ENCODE measurements around the gene RNH1.

- TF ChIP-seq CTCF (IDR thresholded peaks at IDR 0.05; ENCODE audit: low read depth, low read length) (no peak), POLR2A (IDR thresholded peaks at IDR 0.05; ENCODE audit: extremely low read depth, insufficient read length) (no peak), MAX (IDR thresholded peaks at IDR 0.05; ENCODE audit: low read depth, low read length) (no peak), MYC (IDR thresholded peaks at IDR 0.05; ENCODE audit: low read depth, low read length) (no peak)
Measured at GRCh38 chr11:462107-462890, 44.7 kb downstream of the RNH1 start.
